Neutrophil (primary cell): Measurements from ENCODE around the gene ASTN2.

ENCODE experiments used
- H3K27ac ChIP-seq: fragments of 200-600 bp; sonication (generic); 2 replicates; pipeline ENCODE4 v1.5.1; 2016; ENCODE audit warnings: mild to moderate bottlenecking, moderate library complexity
- H3K27me3 ChIP-seq: fragments of 200-600 bp; sonication (generic); 2 replicates; pipeline ENCODE4 v1.6.0; 2016; ENCODE audit warnings: mild to moderate bottlenecking
- H3K36me3 ChIP-seq: fragments of 200-600 bp; sonication (generic); 2 replicates; pipeline ENCODE4 v1.5.1; 2017
- H3K4me1 ChIP-seq, 2 experiments: fragments of 200-600 bp in 1 of 2; sonication (generic) in 1 of 2; 1 replicate in 1 of 2; 2 replicates in 1 of 2; pipeline versions ENCODE4 v1.5.1 to v1.6.1; 2013 to 2016; ENCODE audit warnings: low read depth in 1 of 2, low read length in 1 of 2, mild to moderate bottlenecking in 1 of 2, moderate library complexity in 1 of 2; ENCODE audit not compliant: control insufficient read depth in 1 of 2, insufficient read depth in 1 of 2
- H3K4me3 ChIP-seq, 2 experiments: fragments of 200-600 bp in 1 of 2; sonication (generic) in 1 of 2; 1 replicate in 1 of 2; 2 replicates in 1 of 2; pipeline ENCODE4 v1.5.1; 2013 to 2016; ENCODE audit warnings: low read depth in 1 of 2, low read length in 1 of 2, mild to moderate bottlenecking in 1 of 2, moderate library complexity in 1 of 2
- H3K9me3 ChIP-seq: fragments of 200-600 bp; sonication (generic); 2 replicates; pipeline ENCODE4 v1.5.1; 2016
- TF ChIP-seq, protein P1 (sequence below): fragments of 200-600 bp; sonication (generic); IDR thresholded peaks from 2 replicates; pipeline ENCODE4 v1.5.1; 2016; ENCODE audit warnings: antibody characterized with exemption

Gene ASTN2

DNA sequence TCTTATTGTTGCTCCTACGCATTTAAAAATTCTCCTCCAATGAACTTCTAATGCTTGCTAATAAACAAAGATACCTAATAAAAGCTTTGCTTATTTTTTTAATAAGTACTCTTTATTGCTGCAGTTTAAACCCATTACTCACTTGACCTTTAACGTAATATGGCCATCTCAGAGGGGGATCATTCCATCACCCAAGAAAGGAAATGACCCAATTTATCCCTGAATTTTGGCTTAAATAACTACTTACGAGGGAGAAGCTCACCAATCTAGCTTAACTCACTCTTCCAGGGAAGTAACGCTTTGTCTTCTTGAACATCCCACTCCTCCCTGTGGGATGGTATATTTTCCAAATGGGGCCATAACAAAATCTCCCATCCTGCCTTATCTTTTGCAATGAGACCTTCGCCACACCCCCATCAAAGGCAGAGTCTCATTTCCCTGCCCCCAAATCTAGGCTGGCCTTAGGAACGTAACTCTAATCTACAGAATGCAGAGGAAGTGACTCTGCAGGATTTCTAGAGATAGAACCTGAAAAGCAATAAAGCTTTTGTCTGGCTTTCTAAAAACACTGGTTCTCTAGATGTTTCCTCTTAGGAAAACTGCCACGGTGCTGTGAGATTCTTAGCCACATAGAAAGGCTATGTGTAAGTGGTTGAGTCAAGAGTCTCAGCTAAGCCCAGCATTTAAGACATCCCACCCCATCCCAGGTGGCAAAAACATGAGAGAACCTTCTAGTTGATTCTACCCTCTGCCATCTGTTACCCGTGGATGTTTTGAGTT, 310.0 kb downstream of the ASTN2 start:
- TF ChIP-seq, protein P1, sequence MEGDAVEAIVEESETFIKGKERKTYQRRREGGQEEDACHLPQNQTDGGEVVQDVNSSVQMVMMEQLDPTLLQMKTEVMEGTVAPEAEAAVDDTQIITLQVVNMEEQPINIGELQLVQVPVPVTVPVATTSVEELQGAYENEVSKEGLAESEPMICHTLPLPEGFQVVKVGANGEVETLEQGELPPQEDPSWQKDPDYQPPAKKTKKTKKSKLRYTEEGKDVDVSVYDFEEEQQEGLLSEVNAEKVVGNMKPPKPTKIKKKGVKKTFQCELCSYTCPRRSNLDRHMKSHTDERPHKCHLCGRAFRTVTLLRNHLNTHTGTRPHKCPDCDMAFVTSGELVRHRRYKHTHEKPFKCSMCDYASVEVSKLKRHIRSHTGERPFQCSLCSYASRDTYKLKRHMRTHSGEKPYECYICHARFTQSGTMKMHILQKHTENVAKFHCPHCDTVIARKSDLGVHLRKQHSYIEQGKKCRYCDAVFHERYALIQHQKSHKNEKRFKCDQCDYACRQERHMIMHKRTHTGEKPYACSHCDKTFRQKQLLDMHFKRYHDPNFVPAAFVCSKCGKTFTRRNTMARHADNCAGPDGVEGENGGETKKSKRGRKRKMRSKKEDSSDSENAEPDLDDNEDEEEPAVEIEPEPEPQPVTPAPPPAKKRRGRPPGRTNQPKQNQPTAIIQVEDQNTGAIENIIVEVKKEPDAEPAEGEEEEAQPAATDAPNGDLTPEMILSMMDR = no peak
- no peaks in the 10 kb centered on the region for H3K9me3 ChIP-seq
- no peak overlapping the region for H3K4me3 ChIP-seq

DNA sequence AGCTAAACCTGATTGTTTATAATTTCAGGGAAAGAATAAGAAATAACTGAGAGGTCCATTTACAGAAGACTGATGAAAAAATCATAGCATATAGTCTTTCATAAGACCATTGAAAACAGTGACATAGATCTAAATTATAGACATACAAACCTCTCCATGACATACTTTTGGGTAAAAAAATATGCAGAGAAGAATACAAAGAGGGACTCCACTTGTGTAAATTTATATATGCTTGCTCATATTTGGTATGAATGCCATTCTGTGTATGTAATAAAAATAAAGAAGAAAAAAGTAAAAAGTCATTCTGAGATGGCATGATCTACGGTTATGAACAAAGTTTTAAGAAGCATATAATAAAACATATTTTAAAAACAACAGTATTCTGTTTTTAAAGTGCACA, 310.7 kb downstream of the ASTN2 start:
- TF ChIP-seq, protein P1 = no peak
- Histone ChIP-seq H3K4me1 (no peaks in the 10 kb centered on the region), H3K4me3 (no peak overlapping the region), H3K27me3 (no peaks in the 10 kb centered on the region), H3K9me3 (no peaks in the 10 kb centered on the region), H3K36me3 (no peaks in the 10 kb centered on the region), H3K27ac (no peak overlapping the region)

More for the DNA sequence above, 310.0 kb downstream of the ASTN2 start:
- H3K27me3 ChIP-seq = no peaks in the 10 kb centered on the region
- no peak overlapping the region for H3K27ac ChIP-seq
- H3K36me3 ChIP-seq = no peaks in the 10 kb centered on the region
- H3K4me1 ChIP-seq = no peaks in the 10 kb centered on the region

DNA sequence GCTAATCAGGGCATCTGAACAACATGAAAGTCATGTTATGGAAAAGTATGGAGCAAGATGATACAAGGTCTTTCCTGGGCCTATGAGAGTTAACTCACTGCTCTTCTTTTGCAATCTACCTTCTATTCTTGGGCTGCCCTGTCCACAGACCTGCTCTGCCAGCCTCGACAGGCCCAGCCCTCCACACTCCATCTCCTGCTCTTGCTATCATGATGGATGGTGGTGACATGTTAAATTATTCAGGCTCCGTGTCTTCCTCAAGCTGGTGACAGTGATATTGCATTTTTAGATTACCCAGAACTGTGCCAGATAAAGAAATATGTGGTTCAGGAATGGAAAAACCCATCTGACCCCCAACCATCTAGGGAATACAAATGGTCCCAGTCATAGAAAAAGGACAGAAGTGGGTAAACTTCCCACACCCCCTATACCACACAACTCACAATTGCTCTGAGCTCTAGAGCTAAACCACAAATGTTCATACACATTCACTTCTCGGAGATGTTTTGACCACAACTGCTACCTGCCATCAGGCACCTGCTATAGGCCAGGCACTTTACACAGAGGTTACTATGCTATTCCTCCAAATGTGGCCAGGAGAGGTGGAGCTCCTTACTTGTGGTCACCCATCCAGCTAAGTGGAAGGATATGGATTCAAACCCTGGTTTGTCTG, 311.3 kb downstream of the ASTN2 start:
- H3K27me3 ChIP-seq = no peaks in the 10 kb centered on the region
- H3K4me1 ChIP-seq = no peaks in the 10 kb centered on the region
- no peaks in the 10 kb centered on the region for H3K9me3 ChIP-seq
- H3K4me3 ChIP-seq = no peak overlapping the region
- TF ChIP-seq, protein P1 = no peak
- H3K36me3 ChIP-seq = no peaks in the 10 kb centered on the region
- no peak overlapping the region for H3K27ac ChIP-seq

DNA sequence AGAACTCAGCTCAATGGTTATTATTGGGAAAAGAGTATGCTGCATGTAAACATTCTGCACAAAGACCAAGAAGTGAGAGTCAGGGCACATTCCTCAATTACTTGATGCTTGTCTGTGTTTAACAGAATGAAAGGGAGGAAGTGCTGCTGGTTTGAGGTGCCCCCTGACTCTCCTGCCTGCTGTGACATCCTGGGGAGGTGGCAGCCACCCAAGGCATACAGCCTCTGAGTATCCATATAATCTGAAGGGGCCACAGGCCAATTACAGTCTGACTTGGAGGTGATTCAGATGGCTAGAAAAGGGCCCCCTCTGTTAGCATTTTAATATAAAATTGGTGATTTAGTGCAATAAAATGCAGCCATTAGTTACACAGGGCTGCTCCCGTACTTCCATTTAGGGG, 313.8 kb downstream of the ASTN2 start:
- Histone ChIP-seq H3K4me1 (no peaks in the 10 kb centered on the region), H3K9me3 (no peaks in the 10 kb centered on the region), H3K27me3 (no peaks in the 10 kb centered on the region), H3K4me3 (no peak overlapping the region), H3K36me3 (no peaks in the 10 kb centered on the region), H3K27ac (no peak overlapping the region)
- TF ChIP-seq, protein P1 = no peak

DNA sequence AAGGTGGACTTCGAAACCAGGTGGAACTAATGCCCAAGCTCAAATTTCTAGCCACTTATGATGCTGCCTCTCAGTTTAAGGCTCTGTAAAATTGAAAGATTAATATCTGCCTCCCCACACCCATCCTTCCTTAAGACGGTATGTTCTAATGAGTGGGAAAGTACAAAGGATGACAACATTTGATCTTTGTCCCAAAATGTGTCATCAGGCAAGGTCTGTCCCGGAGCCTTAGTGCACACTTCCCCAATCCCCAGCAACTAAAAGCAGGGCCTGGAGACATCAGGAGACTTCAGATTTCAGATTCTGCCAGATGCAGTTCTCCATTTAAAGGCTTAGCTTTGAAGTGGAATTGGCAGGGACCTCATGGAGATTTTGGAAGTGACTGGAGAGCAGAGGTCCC, 316.5 kb downstream of the ASTN2 start:
- Histone ChIP-seq H3K27me3 (no peaks in the 10 kb centered on the region), H3K4me1 (no peaks in the 10 kb centered on the region), H3K9me3 (no peaks in the 10 kb centered on the region), H3K4me3 (no peak overlapping the region), H3K36me3 (no peaks in the 10 kb centered on the region), H3K27ac (no peak overlapping the region)
- TF ChIP-seq, protein P1 = no peak
